GM12872 (cell line): ENCODE measurements around the gene C14orf119.

ENCODE experiments used
- TF ChIP-seq, protein P1 (sequence below): IDR thresholded peaks from 3 replicates; pipeline ENCODE4 v1.5.1; 2011; ENCODE audit warnings: low read depth, mild to moderate bottlenecking, low read length, moderate library complexity; ENCODE audit not compliant: insufficient read depth

The C14orf119 gene

DNA sequence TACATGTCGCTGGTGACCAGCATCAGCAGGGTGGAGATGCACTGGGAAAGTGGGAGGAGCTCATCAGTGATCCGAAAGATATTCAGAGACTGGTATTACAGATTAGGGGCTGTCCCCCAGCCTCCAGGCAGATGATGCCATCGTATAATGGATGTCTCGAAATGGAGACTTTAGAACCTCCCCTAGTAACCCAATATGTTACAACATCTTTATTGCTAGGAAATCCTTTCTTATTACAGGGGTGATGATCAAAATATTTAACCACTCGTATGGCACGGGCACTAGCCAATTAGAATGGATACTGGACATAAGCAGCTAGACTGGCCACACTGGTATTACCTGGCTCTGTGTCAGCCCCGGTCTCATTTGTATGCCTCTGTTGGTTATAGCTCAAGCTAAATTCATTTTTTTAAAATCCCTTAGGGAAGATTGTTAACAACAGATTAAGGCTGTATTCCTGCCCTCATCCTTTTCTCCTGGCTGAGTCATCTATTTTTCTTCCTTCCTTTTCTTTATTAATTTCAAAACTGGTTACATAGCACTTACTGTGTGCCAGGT, 34.5 kb downstream of the C14orf119 start:
- TF ChIP-seq, protein P1, sequence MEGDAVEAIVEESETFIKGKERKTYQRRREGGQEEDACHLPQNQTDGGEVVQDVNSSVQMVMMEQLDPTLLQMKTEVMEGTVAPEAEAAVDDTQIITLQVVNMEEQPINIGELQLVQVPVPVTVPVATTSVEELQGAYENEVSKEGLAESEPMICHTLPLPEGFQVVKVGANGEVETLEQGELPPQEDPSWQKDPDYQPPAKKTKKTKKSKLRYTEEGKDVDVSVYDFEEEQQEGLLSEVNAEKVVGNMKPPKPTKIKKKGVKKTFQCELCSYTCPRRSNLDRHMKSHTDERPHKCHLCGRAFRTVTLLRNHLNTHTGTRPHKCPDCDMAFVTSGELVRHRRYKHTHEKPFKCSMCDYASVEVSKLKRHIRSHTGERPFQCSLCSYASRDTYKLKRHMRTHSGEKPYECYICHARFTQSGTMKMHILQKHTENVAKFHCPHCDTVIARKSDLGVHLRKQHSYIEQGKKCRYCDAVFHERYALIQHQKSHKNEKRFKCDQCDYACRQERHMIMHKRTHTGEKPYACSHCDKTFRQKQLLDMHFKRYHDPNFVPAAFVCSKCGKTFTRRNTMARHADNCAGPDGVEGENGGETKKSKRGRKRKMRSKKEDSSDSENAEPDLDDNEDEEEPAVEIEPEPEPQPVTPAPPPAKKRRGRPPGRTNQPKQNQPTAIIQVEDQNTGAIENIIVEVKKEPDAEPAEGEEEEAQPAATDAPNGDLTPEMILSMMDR, result no peak

DNA sequence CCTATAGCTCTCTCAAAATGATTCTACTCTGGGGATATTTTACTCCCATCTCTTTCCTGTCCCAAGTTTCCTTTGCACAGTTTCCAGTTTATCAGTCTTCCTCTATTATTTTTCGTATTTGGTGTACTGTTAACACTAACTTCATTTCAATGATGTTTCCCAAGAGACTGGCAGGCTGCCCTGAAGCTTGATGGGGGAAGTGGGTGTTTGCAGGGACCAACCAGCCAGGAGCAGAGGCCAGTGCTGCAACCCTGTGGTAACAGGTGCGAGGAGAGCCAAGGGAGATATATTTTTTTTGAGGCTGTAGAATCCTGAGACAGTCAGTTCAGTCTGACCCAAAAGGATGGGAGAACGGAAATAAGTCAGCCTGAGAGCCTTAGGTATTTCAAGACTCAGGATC, 35.6 kb downstream of the C14orf119 start:
- TF ChIP-seq, protein P1, result no peak

DNA sequence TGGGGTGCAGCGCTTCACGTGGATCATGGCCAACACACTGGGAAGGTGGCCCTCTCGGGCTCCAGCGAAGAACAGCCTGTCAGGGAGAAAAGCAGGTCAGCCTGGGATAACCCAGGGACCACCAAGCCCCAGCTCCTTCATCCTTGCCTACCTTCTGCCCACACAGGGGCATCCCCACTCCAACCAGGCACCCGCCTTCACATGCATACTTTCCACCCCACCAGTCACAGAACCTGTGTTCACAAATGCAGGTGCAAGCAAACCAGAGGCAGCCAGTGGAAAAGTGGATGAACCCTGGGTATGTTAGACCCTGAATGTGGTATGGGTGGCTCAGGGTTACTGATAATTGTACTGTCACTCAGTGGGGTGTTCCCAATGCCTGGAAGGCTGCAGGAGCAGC, 36.2 kb downstream of the C14orf119 start:
- TF ChIP-seq, protein P1, result no peak

DNA sequence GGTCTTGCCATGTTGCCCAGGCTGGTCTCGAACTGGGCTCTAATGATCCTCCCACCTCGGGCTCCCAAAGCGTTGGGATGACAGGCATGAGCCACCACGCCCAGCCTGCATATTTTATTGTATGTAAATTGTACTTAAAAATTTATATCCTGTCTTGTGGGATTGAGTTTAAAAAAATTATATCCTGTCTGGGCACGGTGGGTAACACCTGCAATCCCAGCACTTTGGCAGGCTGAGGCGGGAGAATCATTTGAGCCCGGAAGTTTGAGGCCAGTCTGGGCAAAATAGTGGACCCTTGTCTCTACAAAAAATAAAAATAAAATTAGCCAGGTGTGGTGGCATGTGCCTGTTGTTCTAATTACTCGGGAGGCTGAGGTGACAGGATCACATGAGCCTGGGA, 37.7 kb downstream of the C14orf119 start:
- TF ChIP-seq, protein P1, result no peak

DNA sequence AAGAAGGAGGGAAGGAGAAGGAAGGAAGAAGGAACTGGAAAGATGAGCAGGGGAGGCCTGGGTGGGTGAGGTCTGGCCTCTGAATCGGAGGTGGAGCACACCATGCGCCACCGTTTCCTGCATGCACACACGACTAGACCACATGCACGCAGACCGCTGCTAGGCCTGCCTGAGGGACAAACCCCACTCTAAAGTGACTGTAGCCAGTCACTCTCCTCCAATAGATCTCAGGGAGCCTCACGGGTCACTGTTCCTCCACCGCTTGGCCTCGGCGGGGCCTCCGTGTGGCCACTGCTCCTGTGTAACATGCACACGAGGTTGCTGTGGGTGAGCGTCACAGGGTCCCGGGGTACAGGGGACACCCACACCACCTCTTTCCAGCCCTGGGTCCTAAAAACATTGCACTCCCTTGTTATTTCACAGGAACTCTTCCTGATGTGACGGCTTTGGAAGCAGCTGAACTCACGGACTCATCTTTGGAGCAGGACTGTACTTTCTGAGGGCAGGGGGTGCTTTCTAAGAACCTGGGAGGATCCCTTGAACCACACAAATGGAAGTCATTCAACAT, 41.3 kb downstream of the C14orf119 start:
- TF ChIP-seq, protein P1, result no peak

DNA sequence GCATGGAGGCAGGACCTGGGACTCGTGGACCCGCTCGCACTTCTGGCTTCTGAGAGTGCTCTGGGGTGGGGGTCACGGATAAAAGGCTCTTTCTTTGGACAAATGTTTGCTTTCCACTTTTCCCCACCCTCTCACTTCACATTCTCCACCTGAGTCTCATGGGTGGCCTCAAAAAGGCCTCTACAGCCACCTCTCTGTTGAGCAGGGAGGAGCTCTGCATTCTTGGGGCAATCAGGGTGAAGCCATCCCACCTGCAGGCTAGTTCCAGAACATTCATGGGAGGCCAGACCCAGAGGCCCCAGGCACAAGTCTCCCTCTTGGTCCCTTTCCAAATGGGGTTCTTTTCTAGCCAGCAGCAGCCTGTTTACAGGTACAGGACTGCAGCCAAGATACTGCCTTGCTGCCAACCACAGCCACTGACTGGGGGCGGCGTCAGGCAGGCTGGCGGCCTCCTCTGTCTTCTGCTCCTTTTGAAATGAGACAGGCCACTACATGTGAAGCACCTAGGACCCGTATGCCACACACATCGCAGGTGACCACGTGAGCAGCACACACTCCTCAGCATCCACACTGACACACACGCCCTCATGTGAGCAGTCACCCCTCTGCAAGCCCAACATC, 42.0 kb downstream of the C14orf119 start:
- TF ChIP-seq, protein P1, result no peak

DNA sequence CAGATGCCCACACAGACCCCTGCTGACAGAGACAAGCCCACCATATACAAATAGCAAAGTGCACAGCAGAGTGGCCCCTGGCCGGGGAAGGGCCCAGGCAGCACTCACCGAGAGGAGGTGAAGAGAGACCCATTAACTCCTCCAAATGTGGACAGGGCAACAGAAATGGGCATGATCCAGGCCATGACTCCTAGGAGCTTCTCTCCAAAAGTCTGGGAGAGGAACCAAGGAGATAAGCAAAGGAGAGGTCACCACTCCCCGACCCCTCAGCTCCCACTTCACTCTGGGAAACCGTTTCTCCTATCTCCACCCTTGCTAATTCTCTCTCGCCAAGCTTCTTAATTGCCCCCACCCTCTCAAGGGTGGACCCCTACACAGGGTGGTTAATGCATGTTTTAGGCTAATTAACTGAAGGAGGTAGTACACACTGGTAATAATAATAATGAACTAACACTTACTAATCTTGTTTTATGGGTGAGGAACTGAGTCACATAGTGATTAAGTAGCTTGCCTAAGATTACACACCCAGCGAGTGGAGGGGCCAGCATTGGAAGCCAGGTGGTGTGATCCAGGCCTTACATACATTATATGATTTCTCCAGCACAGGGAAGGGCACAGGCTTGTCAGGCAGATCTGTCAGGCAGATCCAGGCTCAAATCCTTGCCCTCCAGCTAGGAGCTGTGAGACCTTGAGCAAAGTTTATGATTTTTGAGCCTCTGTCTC, 42.7 kb downstream of the C14orf119 start:
- TF ChIP-seq, protein P1, result no peak
